ENCODE measurements around the gene CDHR2.

GRCh38 chr5:176560364-176560763 is 11.2 kb downstream of the CDHR2 start:
- TF ChIP-seq POLR2A (IDR thresholded peaks at IDR 0.05), result no peak
- TF ChIP-seq, protein P1, sequence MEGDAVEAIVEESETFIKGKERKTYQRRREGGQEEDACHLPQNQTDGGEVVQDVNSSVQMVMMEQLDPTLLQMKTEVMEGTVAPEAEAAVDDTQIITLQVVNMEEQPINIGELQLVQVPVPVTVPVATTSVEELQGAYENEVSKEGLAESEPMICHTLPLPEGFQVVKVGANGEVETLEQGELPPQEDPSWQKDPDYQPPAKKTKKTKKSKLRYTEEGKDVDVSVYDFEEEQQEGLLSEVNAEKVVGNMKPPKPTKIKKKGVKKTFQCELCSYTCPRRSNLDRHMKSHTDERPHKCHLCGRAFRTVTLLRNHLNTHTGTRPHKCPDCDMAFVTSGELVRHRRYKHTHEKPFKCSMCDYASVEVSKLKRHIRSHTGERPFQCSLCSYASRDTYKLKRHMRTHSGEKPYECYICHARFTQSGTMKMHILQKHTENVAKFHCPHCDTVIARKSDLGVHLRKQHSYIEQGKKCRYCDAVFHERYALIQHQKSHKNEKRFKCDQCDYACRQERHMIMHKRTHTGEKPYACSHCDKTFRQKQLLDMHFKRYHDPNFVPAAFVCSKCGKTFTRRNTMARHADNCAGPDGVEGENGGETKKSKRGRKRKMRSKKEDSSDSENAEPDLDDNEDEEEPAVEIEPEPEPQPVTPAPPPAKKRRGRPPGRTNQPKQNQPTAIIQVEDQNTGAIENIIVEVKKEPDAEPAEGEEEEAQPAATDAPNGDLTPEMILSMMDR (IDR thresholded peaks at IDR 0.05), result no peak
